WTC11 (cell line): ENCODE results near the gene CLCN6.

Source experiments
- IRF2 ChIP-seq: sonication (generic); formaldehyde crosslinking; IDR thresholded peaks from 2 replicates; pipeline ENCODE4 v1.8.0; 2022; ENCODE audit warnings: low read depth, missing genetic modification reagents, borderline replicate concordance
- JUN ChIP-seq: sonication (generic); formaldehyde crosslinking; IDR thresholded peaks from 2 replicates; pipeline ENCODE4 v1.8.0; 2023; ENCODE audit warnings: mild to moderate bottlenecking, missing genetic modification reagents
- SP1 ChIP-seq: sonication (generic); formaldehyde crosslinking; conservative IDR thresholded peaks from 2 replicates; pipeline ENCODE4 v1.8.1; 2022; ENCODE audit warnings: missing genetic modification reagents
- TCF7 ChIP-seq: sonication (generic); formaldehyde crosslinking; IDR thresholded peaks from 2 replicates; pipeline ENCODE4 v1.8.0; 2022; ENCODE audit warnings: mild to moderate bottlenecking, low read depth, missing genetic modification reagents, moderate library complexity
- TEAD4 ChIP-seq: sonication (generic); formaldehyde crosslinking; IDR thresholded peaks from 2 replicates; pipeline ENCODE4 v1.8.0; 2022; ENCODE audit warnings: mild to moderate bottlenecking, missing genetic modification reagents
- ZNF232 ChIP-seq: sonication (generic); formaldehyde crosslinking; IDR thresholded peaks from 2 replicates; pipeline ENCODE4 v1.8.0; 2022; ENCODE audit warnings: mild to moderate bottlenecking, missing genetic modification reagents
- ZNF263 ChIP-seq: sonication (generic); formaldehyde crosslinking; IDR thresholded peaks from 2 replicates; pipeline ENCODE4 v1.8.1; 2022; ENCODE audit warnings: low read depth, mild to moderate bottlenecking, moderate library complexity, missing genetic modification reagents
- ZNF671 ChIP-seq: fragments of 250-450 bp; sonication (Bioruptor Pico); IDR thresholded peaks from 2 replicates; pipeline ENCODE4 v1.8.0; 2021; ENCODE audit warnings: mild to moderate bottlenecking
- TF ChIP-seq, protein P1 (sequence below): fragments of 200-600 bp; IDR thresholded peaks from 2 replicates; pipeline ENCODE4 v1.8.0; 2022; ENCODE audit warnings: antibody characterized with exemption
- TF ChIP-seq, protein P2 (sequence below): sonication (generic); formaldehyde crosslinking; IDR thresholded peaks from 2 replicates; pipeline ENCODE4 v1.8.1; 2023; ENCODE audit warnings: mild to moderate bottlenecking, missing genetic modification reagents, moderate library complexity
- TF ChIP-seq, protein P3 (sequence below): sonication (generic); formaldehyde crosslinking; IDR thresholded peaks from 2 replicates; pipeline ENCODE4 v1.8.0; 2023; ENCODE audit warnings: missing genetic modification reagents
- TF ChIP-seq, protein P4 (sequence below): fragments of 250-450 bp; sonication (Bioruptor Pico); IDR thresholded peaks from 2 replicates; pipeline ENCODE4 v1.9.0; 2021; ENCODE audit warnings: moderate library complexity, mild to moderate bottlenecking, inconsistent platforms, borderline replicate concordance

DNA sequence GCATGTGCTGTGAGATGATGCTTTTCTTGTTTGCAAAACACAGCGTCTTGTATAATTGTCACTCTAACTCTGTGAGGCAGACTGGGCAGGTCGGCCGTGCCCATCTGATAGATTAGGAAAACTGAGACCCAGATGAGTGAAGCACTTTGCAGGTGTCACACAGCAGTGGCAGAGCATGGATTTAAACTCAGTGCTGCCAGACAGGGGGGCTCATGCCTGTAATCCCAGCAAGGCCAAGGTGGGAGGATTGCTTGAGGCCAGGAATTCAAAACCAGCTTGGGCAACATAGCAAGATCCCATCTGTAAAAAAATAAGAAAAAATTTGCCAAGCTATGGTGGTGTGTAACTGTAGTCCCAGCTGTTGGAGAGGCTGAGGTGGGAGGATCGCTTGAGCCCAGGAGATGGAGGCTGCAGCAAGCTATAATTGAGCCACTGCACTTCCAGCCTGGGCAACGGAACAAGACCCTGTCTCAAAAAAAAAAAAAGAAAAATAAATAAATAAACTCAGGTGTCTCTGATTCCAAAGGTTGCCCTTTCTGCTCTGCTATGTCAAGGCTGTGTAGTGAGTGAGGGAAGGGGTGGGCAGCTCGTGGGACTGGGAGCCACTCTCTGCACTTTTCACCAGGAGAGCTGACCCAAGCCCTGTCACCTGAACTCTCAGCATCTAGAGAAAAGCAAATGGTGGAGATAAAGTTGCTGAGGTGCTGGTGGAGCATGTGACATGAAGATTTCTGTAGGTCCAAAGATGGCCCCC is 85.6 kb downstream of the CLCN6 start:
- TF ChIP-seq, protein P1, sequence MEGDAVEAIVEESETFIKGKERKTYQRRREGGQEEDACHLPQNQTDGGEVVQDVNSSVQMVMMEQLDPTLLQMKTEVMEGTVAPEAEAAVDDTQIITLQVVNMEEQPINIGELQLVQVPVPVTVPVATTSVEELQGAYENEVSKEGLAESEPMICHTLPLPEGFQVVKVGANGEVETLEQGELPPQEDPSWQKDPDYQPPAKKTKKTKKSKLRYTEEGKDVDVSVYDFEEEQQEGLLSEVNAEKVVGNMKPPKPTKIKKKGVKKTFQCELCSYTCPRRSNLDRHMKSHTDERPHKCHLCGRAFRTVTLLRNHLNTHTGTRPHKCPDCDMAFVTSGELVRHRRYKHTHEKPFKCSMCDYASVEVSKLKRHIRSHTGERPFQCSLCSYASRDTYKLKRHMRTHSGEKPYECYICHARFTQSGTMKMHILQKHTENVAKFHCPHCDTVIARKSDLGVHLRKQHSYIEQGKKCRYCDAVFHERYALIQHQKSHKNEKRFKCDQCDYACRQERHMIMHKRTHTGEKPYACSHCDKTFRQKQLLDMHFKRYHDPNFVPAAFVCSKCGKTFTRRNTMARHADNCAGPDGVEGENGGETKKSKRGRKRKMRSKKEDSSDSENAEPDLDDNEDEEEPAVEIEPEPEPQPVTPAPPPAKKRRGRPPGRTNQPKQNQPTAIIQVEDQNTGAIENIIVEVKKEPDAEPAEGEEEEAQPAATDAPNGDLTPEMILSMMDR = no peak
- TF ChIP-seq TEAD4 (CRISPR knock-in tag) (no peak), TCF7 (CRISPR knock-in tag) (no peak), JUN (CRISPR knock-in tag) (no peak), ZNF263 (no peak), SP1 (CRISPR knock-in tag) (no peak), IRF2 (CRISPR knock-in tag) (no peak), ZNF232 (CRISPR knock-in tag) (no peak), ZNF671 (CRISPR knock-in tag) (no peak)
- TF ChIP-seq, protein P2, sequence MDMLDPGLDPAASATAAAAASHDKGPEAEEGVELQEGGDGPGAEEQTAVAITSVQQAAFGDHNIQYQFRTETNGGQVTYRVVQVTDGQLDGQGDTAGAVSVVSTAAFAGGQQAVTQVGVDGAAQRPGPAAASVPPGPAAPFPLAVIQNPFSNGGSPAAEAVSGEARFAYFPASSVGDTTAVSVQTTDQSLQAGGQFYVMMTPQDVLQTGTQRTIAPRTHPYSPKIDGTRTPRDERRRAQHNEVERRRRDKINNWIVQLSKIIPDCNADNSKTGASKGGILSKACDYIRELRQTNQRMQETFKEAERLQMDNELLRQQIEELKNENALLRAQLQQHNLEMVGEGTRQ = no peak
- TF ChIP-seq, protein P3, sequence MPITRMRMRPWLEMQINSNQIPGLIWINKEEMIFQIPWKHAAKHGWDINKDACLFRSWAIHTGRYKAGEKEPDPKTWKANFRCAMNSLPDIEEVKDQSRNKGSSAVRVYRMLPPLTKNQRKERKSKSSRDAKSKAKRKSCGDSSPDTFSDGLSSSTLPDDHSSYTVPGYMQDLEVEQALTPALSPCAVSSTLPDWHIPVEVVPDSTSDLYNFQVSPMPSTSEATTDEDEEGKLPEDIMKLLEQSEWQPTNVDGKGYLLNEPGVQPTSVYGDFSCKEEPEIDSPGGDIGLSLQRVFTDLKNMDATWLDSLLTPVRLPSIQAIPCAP (CRISPR knock-in tag) = no peak
- TF ChIP-seq, protein P4, sequence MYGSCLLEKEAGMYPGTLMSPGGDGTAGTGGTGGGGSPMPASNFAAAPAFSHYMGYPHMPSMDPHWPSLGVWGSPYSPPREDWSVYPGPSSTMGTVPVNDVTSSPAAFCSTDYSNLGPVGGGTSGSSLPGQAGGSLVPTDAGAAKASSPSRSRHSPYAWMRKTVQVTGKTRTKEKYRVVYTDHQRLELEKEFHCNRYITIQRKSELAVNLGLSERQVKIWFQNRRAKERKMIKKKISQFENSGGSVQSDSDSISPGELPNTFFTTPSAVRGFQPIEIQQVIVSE (CRISPR knock-in tag) = no peak
